Coronary artery (tissue), 2 donors: Measurements from ENCODE around the gene AJUBA.
"Not testable (repeated sequence)": the region's sequence is repeated elsewhere in the genome, so short reads cannot be mapped to it uniquely, and the experiment has no call there.

Source experiments
- DNase-seq: peaks from one replicate; pipeline ENCODE4 v3.0.0-alpha.2; 2017; ENCODE audit warnings: low spot score
- H3K27ac ChIP-seq, 2 donors: fragments of 200-600 bp; sonication (generic); one replicate each; pipeline ENCODE4 v1.5.1; 2016 to 2019
- H3K4me3 ChIP-seq: fragments of 200-600 bp; sonication (generic); 2 replicates; pipeline ENCODE4 v1.5.1; 2016; ENCODE audit warnings: mild to moderate bottlenecking, moderate library complexity
- CTCF ChIP-seq: fragments of 200-600 bp; sonication (generic); IDR thresholded peaks from one replicate; pipeline ENCODE4 v1.5.1; 2019; ENCODE audit warnings: antibody characterized with exemption

AJUBA gene

GRCh38 chr14:22962061-22962676, 20.2 kb downstream of the AJUBA start:
- TF ChIP-seq CTCF = no peak
- H3K27ac ChIP-seq = no peak overlapping the region
- no peak for DNase-seq
- H3K4me3 ChIP-seq = no peak overlapping the region

GRCh38 chr14:22955702-22956569, 26.4 kb downstream of the AJUBA start:
- TF ChIP-seq CTCF = no peak
- no peak for DNase-seq
- H3K4me3 ChIP-seq = peak overlapping the region; percentile 88
- H3K27ac ChIP-seq = peak overlapping the region; percentile 88 to 97

- DNase-seq = no peak
- TF ChIP-seq CTCF = no peak
- Histone ChIP-seq H3K27ac (no peak overlapping the region), H3K4me3 (no peak overlapping the region)
Observed at GRCh38 chr14:22952418-22952817, 29.9 kb downstream of the AJUBA start.

GRCh38 chr14:22951795-22952194, 30.6 kb downstream of the AJUBA start:
- not testable (repeated sequence) for DNase-seq, H3K27ac ChIP-seq, H3K4me3 ChIP-seq

GRCh38 chr14:22945642-22946041, 36.7 kb downstream of the AJUBA start:
- no peak overlapping the region for H3K27ac ChIP-seq
- H3K4me3 ChIP-seq = no peak overlapping the region
- DNase-seq = no peak
- no peak for TF ChIP-seq CTCF

GRCh38 chr14:22939684-22940083, 42.7 kb downstream of the AJUBA start:
- DNase-seq = no peak
- TF ChIP-seq CTCF = no peak
- no peak overlapping the region for H3K27ac ChIP-seq
- H3K4me3 ChIP-seq = no peak overlapping the region

GRCh38 chr14:22935156-22935555, 47.2 kb downstream of the AJUBA start:
- TF ChIP-seq CTCF = no peak
- no peak for DNase-seq
- H3K4me3 ChIP-seq = no peak overlapping the region
- H3K27ac ChIP-seq = no peak overlapping the region
